A673 (cell line): ENCODE data around the gene ACSL3.

Experiments
- EZH2 ChIP-seq: fragments of 200-600 bp; sonication (generic); IDR thresholded peaks from 2 replicates; pipeline ENCODE4 v1.6.1; 2017; ENCODE audit warnings: borderline replicate concordance, low read depth, mild to moderate bottlenecking, mixed read lengths, antibody characterized with exemption, low read length; ENCODE audit not compliant: poor library complexity, severe bottlenecking
- TF ChIP-seq, protein P1 (sequence below): fragments of 300-800, 200-600 bp; sonication (generic); conservative IDR thresholded peaks from 2 replicates; pipeline ENCODE4 v1.5.1; 2017; ENCODE audit warnings: low read depth, mild to moderate bottlenecking, antibody characterized with exemption, low read length, moderate library complexity, mixed read lengths

DNA sequence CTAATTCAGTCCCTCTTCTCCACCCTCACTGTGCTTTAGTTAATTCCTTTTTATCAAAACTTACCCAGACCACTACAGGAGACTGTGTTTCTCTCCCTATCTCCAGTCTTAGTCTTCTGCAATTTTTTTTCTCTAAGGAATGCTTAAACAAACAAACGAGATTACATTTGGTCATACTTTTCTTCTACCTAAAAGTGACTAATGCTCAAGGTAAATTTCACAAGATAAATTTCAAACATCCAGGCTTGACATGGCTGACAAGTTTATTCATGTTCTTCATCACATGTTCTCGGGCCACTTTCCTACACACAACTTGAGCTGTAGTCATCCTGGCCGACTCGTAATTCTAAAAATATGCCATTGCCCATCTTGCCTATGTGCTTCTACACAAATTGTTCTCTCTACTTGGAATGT lies 23.2 kb upstream of the ACSL3 start:
- TF ChIP-seq, protein P1, sequence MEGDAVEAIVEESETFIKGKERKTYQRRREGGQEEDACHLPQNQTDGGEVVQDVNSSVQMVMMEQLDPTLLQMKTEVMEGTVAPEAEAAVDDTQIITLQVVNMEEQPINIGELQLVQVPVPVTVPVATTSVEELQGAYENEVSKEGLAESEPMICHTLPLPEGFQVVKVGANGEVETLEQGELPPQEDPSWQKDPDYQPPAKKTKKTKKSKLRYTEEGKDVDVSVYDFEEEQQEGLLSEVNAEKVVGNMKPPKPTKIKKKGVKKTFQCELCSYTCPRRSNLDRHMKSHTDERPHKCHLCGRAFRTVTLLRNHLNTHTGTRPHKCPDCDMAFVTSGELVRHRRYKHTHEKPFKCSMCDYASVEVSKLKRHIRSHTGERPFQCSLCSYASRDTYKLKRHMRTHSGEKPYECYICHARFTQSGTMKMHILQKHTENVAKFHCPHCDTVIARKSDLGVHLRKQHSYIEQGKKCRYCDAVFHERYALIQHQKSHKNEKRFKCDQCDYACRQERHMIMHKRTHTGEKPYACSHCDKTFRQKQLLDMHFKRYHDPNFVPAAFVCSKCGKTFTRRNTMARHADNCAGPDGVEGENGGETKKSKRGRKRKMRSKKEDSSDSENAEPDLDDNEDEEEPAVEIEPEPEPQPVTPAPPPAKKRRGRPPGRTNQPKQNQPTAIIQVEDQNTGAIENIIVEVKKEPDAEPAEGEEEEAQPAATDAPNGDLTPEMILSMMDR, result no peak
- no peak for TF ChIP-seq EZH2
